ENCODE results near the gene CHST11. TPM values are rescaled to one million over a fixed set of nuclear protein-coding genes. Genes with fewer than 3 reads are reported as not detected.

Gene CHST11
- total RNA-seq, 2 experiments from 2014 or later: 39.3 to 45.3 TPM

- Mint-ChIP-seq H3K4me3 (no peak overlapping the region), H3K4me1 (ENCODE audit: low read depth) (peaks cover 23% of the 10 kb centered on the region), H3K27ac (no peak overlapping the region), H3K27me3 (ENCODE audit: low read depth) (no peaks in the 10 kb centered on the region), H3K36me3 (ENCODE audit: low read depth) (peaks cover 2% of the 10 kb centered on the region), H3K9me3 (no peaks in the 10 kb centered on the region)
- intact Hi-C loops (cut with micrococcal nuclease): loop anchor here (1.0 to 2.0 kb wide), 5 partner anchors 16 to 308 kb away; partner anchors contain the start of gene CHST11
- DNase-seq: peak; percentile 44
- CTCF ChIA-PET: interaction anchor here (1.4 kb wide), 1 partner anchor 55 kb away, joined by 6 read pairs; no protein-coding TSS in a partner anchor
These were observed 307.7 kb downstream of the CHST11 start for GRCh38 chr12:104764225-104765091.

GRCh38 chr12:104767261-104767660 lies 310.5 kb downstream of the CHST11 start:
- no peaks in the 10 kb centered on the region for H3K9me3 Mint-ChIP-seq
- no peak overlapping the region for H3K4me3 Mint-ChIP-seq
- H3K27ac Mint-ChIP-seq: no peak overlapping the region
- intact Hi-C loops (cut with micrococcal nuclease): no loop called here
- H3K27me3 Mint-ChIP-seq (ENCODE audit: low read depth): no peaks in the 10 kb centered on the region
- CTCF ChIA-PET: interaction anchor here (0.6 to 1.7 kb wide), 3 partner anchors 20 to 489 kb away, joined by 3 read pairs; no protein-coding TSS in a partner anchor
- peaks cover 23% of the 10 kb centered on the region for H3K4me1 Mint-ChIP-seq (ENCODE audit: low read depth)
- no peak for DNase-seq
- peaks cover 2% of the 10 kb centered on the region for H3K36me3 Mint-ChIP-seq (ENCODE audit: low read depth)

- H3K36me3 Mint-ChIP-seq (ENCODE audit: low read depth): peaks cover 2% of the 10 kb centered on the region
- no peak for DNase-seq
- H3K27ac Mint-ChIP-seq: no peak overlapping the region
- H3K4me1 Mint-ChIP-seq (ENCODE audit: low read depth): peaks cover 20% of the 10 kb centered on the region
- CTCF ChIA-PET: no interaction called here
- H3K9me3 Mint-ChIP-seq: peaks cover 4% of the 10 kb centered on the region
- no peak overlapping the region for H3K4me3 Mint-ChIP-seq
- H3K27me3 Mint-ChIP-seq (ENCODE audit: low read depth): no peaks in the 10 kb centered on the region
- intact Hi-C loops (cut with micrococcal nuclease): no loop called here
These were observed 311.3 kb downstream of the CHST11 start for GRCh38 chr12:104768033-104768432.

- H3K27ac Mint-ChIP-seq: no peak overlapping the region
These were observed 312.4 kb downstream of the CHST11 start for GRCh38 chr12:104769144-104769561.

GRCh38 chr12:104772336-104772735 lies 315.6 kb downstream of the CHST11 start:
- H3K4me1 Mint-ChIP-seq (ENCODE audit: low read depth): no peaks in the 10 kb centered on the region
- no peaks in the 10 kb centered on the region for H3K36me3 Mint-ChIP-seq (ENCODE audit: low read depth)
- no peak overlapping the region for H3K4me3 Mint-ChIP-seq
- no peaks in the 10 kb centered on the region for H3K27me3 Mint-ChIP-seq (ENCODE audit: low read depth)
- CTCF ChIA-PET: no interaction called here
- no peak overlapping the region for H3K27ac Mint-ChIP-seq
- intact Hi-C loops (cut with micrococcal nuclease): no loop called here
- no peak for DNase-seq
- H3K9me3 Mint-ChIP-seq: peaks cover 11% of the 10 kb centered on the region

More at GRCh38 chr12:104769144-104769561, 312.4 kb downstream of the CHST11 start:
- no peaks in the 10 kb centered on the region for H3K36me3 Mint-ChIP-seq (ENCODE audit: low read depth)
- no peak for DNase-seq
- no peaks in the 10 kb centered on the region for H3K27me3 Mint-ChIP-seq (ENCODE audit: low read depth)
- H3K4me1 Mint-ChIP-seq (ENCODE audit: low read depth): peaks cover 13% of the 10 kb centered on the region
- CTCF ChIA-PET: interaction anchor here (0.6 to 1.1 kb wide), 3 partner anchors 376 to 701 kb away, joined by 3 to 4 read pairs (median 3); no protein-coding TSS in a partner anchor
- intact Hi-C loops (cut with micrococcal nuclease): no loop called here
- peaks cover 11% of the 10 kb centered on the region for H3K9me3 Mint-ChIP-seq
- no peak overlapping the region for H3K4me3 Mint-ChIP-seq

GRCh38 chr12:104775731-104776231 lies 319.0 kb downstream of the CHST11 start:
- no peak for DNase-seq
- H3K36me3 Mint-ChIP-seq (ENCODE audit: low read depth): no peaks in the 10 kb centered on the region

GRCh38 chr12:104779134-104779533 lies 322.4 kb downstream of the CHST11 start:
- H3K36me3 Mint-ChIP-seq (ENCODE audit: low read depth): no peaks in the 10 kb centered on the region
- no peaks in the 10 kb centered on the region for H3K27me3 Mint-ChIP-seq (ENCODE audit: low read depth)
- CTCF ChIA-PET: no interaction called here
- H3K27ac Mint-ChIP-seq: no peak overlapping the region
- intact Hi-C loops (cut with micrococcal nuclease): no loop called here
- H3K4me1 Mint-ChIP-seq (ENCODE audit: low read depth): no peaks in the 10 kb centered on the region
- peaks cover 4% of the 10 kb centered on the region for H3K9me3 Mint-ChIP-seq
- DNase-seq: no peak
- H3K4me3 Mint-ChIP-seq: no peak overlapping the region

More at GRCh38 chr12:104775731-104776231, 319.0 kb downstream of the CHST11 start:
- CTCF ChIA-PET: interaction anchor here (0.9 to 1.2 kb wide), 2 partner anchors 15 to 27 kb away, joined by 3 to 6 read pairs; no protein-coding TSS in a partner anchor
- peaks cover 15% of the 10 kb centered on the region for H3K9me3 Mint-ChIP-seq
- H3K4me3 Mint-ChIP-seq: no peak overlapping the region
- no peaks in the 10 kb centered on the region for H3K4me1 Mint-ChIP-seq (ENCODE audit: low read depth)
- intact Hi-C loops (cut with micrococcal nuclease): no loop called here
- no peaks in the 10 kb centered on the region for H3K27me3 Mint-ChIP-seq (ENCODE audit: low read depth)
- H3K27ac Mint-ChIP-seq: no peak overlapping the region

- DNase-seq: no peak
- no peaks in the 10 kb centered on the region for H3K36me3 Mint-ChIP-seq (ENCODE audit: low read depth)
- H3K27me3 Mint-ChIP-seq (ENCODE audit: low read depth): no peaks in the 10 kb centered on the region
- H3K9me3 Mint-ChIP-seq: peaks cover 4% of the 10 kb centered on the region
- CTCF ChIA-PET: no interaction called here
- H3K4me1 Mint-ChIP-seq (ENCODE audit: low read depth): no peaks in the 10 kb centered on the region
- H3K4me3 Mint-ChIP-seq: no peak overlapping the region
- H3K27ac Mint-ChIP-seq: no peak overlapping the region
- intact Hi-C loops (cut with micrococcal nuclease): no loop called here
These were observed 325.5 kb downstream of the CHST11 start for GRCh38 chr12:104782296-104782695.

GRCh38 chr12:104784592-104784991 lies 327.8 kb downstream of the CHST11 start:
- no peaks in the 10 kb centered on the region for H3K27me3 Mint-ChIP-seq (ENCODE audit: low read depth)
- H3K4me3 Mint-ChIP-seq: no peak overlapping the region
- DNase-seq: no peak
- H3K9me3 Mint-ChIP-seq: peaks cover 4% of the 10 kb centered on the region
- no peak overlapping the region for H3K27ac Mint-ChIP-seq
- no peaks in the 10 kb centered on the region for H3K36me3 Mint-ChIP-seq (ENCODE audit: low read depth)
- CTCF ChIA-PET: interaction anchor here (0.6 kb wide), 1 partner anchor 10 kb away, joined by 3 read pairs; no protein-coding TSS in a partner anchor
- intact Hi-C loops (cut with micrococcal nuclease): no loop called here
- peaks cover 2% of the 10 kb centered on the region for H3K4me1 Mint-ChIP-seq (ENCODE audit: low read depth)

- CTCF ChIA-PET: no interaction called here
- no peak for DNase-seq
- no peak overlapping the region for H3K27ac Mint-ChIP-seq
- no peaks in the 10 kb centered on the region for H3K27me3 Mint-ChIP-seq (ENCODE audit: low read depth)
- no peaks in the 10 kb centered on the region for H3K9me3 Mint-ChIP-seq
- peaks cover 3% of the 10 kb centered on the region for H3K4me1 Mint-ChIP-seq (ENCODE audit: low read depth)
- intact Hi-C loops (cut with micrococcal nuclease): no loop called here
- H3K4me3 Mint-ChIP-seq: no peak overlapping the region
- no peaks in the 10 kb centered on the region for H3K36me3 Mint-ChIP-seq (ENCODE audit: low read depth)
These were observed 329.1 kb downstream of the CHST11 start for GRCh38 chr12:104785886-104786285.

GRCh38 chr12:104786352-104786751 lies 329.6 kb downstream of the CHST11 start:
- H3K27me3 Mint-ChIP-seq (ENCODE audit: low read depth): no peaks in the 10 kb centered on the region
- CTCF ChIA-PET: interaction anchor here (0.7 kb wide), 1 partner anchor 399 kb away, joined by 3 read pairs; no protein-coding TSS in a partner anchor
- no peak for DNase-seq
- no peaks in the 10 kb centered on the region for H3K9me3 Mint-ChIP-seq
- intact Hi-C loops (cut with micrococcal nuclease): no loop called here
- H3K4me3 Mint-ChIP-seq: no peak overlapping the region
- H3K4me1 Mint-ChIP-seq (ENCODE audit: low read depth): peaks cover 3% of the 10 kb centered on the region
- H3K36me3 Mint-ChIP-seq (ENCODE audit: low read depth): no peaks in the 10 kb centered on the region
- no peak overlapping the region for H3K27ac Mint-ChIP-seq

- DNase-seq: no peak
- Mint-ChIP-seq H3K27ac (no peak overlapping the region), H3K36me3 (ENCODE audit: low read depth) (no peaks in the 10 kb centered on the region), H3K27me3 (ENCODE audit: low read depth) (no peaks in the 10 kb centered on the region), H3K4me1 (ENCODE audit: low read depth) (peaks cover 3% of the 10 kb centered on the region), H3K4me3 (no peak overlapping the region), H3K9me3 (no peaks in the 10 kb centered on the region)
- intact Hi-C loops (cut with micrococcal nuclease): no loop called here
- CTCF ChIA-PET: no interaction called here
These were observed 332.1 kb downstream of the CHST11 start for GRCh38 chr12:104788840-104789271.
